ENCODE measurements around the gene BTN3A1. TPM values are rescaled to one million over a fixed set of nuclear protein-coding genes. Genes with fewer than 3 reads are reported as not detected.

The BTN3A1 gene
- total RNA-seq, 1 experiment from 2014 or later = 9.0 TPM

- BruUV-seq (replicated peaks) = TSS peak; percentile 67
- H3K4me1 ChIP-seq (ENCODE audit: control insufficient read depth in 1 of 2, insufficient read depth in 2 of 2, low read length in 2 of 2) = peaks cover 0 to 13% of the 10 kb centered on the region in 2 experiments; a peak in 3 of 4 replicates
- ChIA-PET CTCF (no interaction called here), POLR2A (no interaction called here), RAD21 (ENCODE audit: low non-redundant PET in 1 of 2, low total read pairs in 2 of 2, uncharacterized antibody in 2 of 2, unreplicated experiment in 2 of 2) (no interaction called here)
- intact Hi-C loops (cut with micrococcal nuclease) = no loop called here
- H3K9me2 ChIP-seq (ENCODE audit: insufficient read depth) = no peaks in the 10 kb centered on the region
- H3K4me3 ChIP-seq (replicated peaks in 1 of 2; ENCODE audit: low read depth in 1 of 2, low read length in 2 of 2) = peak within 1 kb of the TSS; percentile 77 to 88
- peak within 1 kb of the TSS; percentile 99 for H2AFZ ChIP-seq (ENCODE audit: low read depth, low read length, poor library complexity, severe bottlenecking)
- no peaks in the 10 kb centered on the region for H3K27me3 ChIP-seq (ENCODE audit: insufficient read depth, low read length)
- peaks cover 36% of the 10 kb centered on the region for H3K79me2 ChIP-seq (ENCODE audit: insufficient read depth, low read length)
- H4K20me1 ChIP-seq (ENCODE audit: insufficient read depth) = no peaks in the 10 kb centered on the region
- ATAC-seq (peak; percentile 99), DNase-seq (ENCODE audit: low read depth, low spot score) (peak; percentile 84)
- H3K36me3 ChIP-seq (ENCODE audit: control insufficient read depth in 1 of 2, insufficient read depth in 2 of 2, low read length in 2 of 2) = peaks cover 13 to 20% of the 10 kb centered on the region in 2 experiments; a peak in 3 of 4 replicates
- H3K9me3 ChIP-seq (ENCODE audit: control insufficient read depth in 1 of 2, insufficient read depth in 1 of 2, low read depth in 1 of 2, low read length in 2 of 2) = no peaks in the 10 kb centered on the region
- peak within 1 kb of the TSS; percentile 91 for H3K9ac ChIP-seq (ENCODE audit: low read length)
- peak within 1 kb of the TSS; percentile 87 for H3K4me2 ChIP-seq (ENCODE audit: low read length)
- H3K27ac ChIP-seq (ENCODE audit: low read depth, low read length) = peak within 1 kb of the TSS; percentile 67
- TF ChIP-seq SP1 (IDR thresholded peaks at IDR 0.05; ENCODE audit: low read depth) (no peak), POLR2AphosphoS5 (IDR thresholded peaks at IDR 0.05; ENCODE audit: low read depth, low read length) (peak; percentile 83), CTCF (IDR thresholded peaks at IDR 0.05 in 2 of 3, conservative IDR thresholded peaks at IDR 0.05 in 1 of 3; ENCODE audit: borderline replicate concordance in 1 of 3, insufficient read depth in 1 of 3, low read depth in 2 of 3, low read length in 2 of 3) (0 out of 6 replicates have a peak, but pooled peaks of 1 of the 3 experiments have one; percentile 15), EZH2 (IDR thresholded peaks at IDR 0.05) (no peak), YY1 (IDR thresholded peaks at IDR 0.05; ENCODE audit: extremely low read depth, insufficient replicate concordance, low read depth, low read length) (peak; percentile 88), SRF (IDR thresholded peaks at IDR 0.05; ENCODE audit: low read depth) (peak; percentile 34; the same call in 1 of the 2 replicates), ELF1 (IDR thresholded peaks at IDR 0.05; ENCODE audit: borderline replicate concordance, low read depth) (no peak), CBX3 (IDR thresholded peaks at IDR 0.05; ENCODE audit: low read depth) (no peak)
These were observed 56.0 kb downstream of the BTN3A1 start, which contains the start of gene BTN2A1 for GRCh38 chr6:26457806-26458688. Gene BTN2A1 (plus strand): TSS chr6:26457955. CDS start chr6:26458637, 682 bp downstream.
